HG03103 (cell line): ENCODE data around the gene PPARD.
"Not testable (repeated sequence)": the region's sequence is repeated elsewhere in the genome, so short reads cannot be mapped to it uniquely, and the experiment has no call there.

Experiments used
- ATAC-seq: cut with Tn5 transposase; IDR thresholded peaks from one replicate; pipeline ENCODE4 v1.9.1; 2021; ENCODE audit warnings: low read depth; ENCODE audit not compliant: unreplicated experiment

Gene PPARD

DNA sequence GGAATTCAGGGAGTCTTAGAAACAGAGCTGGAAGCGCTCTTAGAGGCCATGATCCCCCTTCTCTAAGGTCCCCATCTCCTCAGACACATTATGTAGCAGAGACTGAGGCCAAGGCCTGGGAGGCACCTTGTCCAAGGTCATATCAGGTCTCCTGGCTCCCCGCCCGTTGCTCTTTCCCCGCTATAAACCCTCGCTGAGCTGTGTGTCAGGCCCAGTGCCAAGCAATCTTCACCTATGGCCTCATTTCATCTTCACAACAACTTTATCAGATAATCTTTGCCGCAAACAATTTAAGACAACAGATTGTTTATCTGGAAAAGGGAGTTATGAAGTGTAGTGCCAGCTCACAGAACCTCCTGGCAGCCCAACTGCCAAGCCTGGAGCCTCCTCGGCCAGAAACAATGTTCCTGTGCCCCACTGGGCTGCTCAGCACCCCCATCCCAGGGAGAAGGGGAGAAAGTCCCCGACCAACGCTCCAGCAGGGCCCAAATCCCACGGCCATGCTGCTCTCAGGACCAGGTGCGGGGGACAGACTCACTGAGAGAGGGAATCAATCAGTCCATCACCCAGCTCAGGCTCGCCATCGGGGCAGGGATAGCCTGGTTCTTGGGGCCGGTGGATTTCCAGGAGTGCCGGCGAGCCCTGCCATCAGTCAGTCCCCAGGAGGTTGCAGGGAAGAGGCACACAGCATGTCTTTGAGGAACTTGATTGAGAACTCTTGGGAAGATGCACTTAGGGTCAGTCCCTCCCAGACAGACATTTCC is 92.9 kb downstream of the PPARD start:
- no peak for ATAC-seq

DNA sequence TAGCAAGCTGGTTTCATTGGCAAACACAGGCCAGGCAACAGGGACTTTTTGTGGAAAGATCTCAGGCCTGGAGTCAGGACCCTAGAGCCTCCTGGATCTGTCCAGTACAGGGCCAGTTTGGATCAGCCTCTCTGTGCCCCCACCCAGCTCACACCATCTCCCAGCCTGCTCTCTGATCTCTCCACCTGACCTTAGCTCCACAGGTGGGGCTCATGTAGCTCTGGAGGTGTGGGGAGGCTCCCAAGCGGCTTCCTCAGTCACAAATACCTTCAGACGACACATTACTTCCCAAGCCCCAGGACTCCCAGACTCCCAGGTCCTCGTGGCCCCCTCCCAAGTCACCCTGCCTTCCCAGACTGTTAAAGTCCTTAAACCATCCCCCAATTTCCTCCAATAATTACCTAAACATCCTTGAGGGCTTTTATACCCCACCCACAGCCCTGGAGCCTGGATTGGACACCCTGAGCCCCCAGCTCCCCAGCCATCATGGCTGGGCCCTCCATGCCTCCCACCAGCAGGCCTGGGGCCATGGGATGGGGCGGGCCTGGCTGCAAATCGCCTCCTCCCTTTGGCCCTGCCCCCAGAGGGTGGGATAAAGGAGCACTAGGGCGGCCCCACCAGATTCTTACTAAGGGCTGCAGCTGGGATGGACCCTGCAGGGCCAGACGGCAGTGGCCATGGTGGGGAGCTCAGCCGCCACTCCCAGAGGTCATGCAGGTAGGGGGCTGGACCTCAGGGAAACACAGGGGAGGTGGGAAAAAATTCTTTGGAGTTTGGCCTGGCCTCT is 93.9 kb downstream of the PPARD start:
- no peak for ATAC-seq

DNA sequence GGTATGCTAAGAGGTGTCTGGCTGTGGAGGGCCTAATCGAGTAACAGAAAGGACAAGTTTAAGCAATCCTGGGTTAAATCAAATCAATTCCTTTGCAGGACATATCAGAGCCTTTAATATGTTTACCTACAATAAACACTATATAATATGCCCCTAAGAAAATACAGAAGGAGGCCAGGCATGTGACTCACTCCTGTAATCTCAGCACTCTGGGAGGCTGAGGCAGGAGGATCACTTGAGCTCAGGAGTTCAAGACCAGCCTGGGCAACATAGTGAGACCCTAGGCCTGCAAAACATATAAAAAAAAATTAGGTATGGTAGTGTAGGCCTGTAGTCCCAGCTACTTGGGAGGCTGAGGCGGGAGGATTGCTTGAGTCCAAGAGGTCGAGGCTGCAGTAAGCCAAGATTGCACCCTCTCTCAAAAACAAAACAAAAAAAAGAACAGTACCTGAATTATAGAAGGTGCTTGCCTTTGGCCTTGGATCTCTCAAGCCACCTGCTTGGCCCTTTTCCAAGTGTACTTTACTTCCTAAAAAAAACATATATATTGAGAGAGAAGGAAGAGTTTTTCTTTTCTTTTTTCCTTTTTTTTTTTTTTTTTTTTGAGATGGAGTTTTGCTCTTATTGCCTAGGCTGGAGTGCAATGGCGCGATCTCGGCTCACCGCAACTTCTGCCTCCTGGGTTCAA is 96.2 kb downstream of the PPARD start:
- ATAC-seq, result not testable (repeated sequence)

- ATAC-seq, result no peak
These were observed 97.0 kb downstream of the PPARD start for GRCh38 chr6:35439308-35439707.

- no peak for ATAC-seq
These were observed 98.8 kb downstream of the PPARD start for GRCh38 chr6:35441205-35441604.

- ATAC-seq, result no peak
These were observed 99.3 kb downstream of the PPARD start for GRCh38 chr6:35441642-35442041.

DNA sequence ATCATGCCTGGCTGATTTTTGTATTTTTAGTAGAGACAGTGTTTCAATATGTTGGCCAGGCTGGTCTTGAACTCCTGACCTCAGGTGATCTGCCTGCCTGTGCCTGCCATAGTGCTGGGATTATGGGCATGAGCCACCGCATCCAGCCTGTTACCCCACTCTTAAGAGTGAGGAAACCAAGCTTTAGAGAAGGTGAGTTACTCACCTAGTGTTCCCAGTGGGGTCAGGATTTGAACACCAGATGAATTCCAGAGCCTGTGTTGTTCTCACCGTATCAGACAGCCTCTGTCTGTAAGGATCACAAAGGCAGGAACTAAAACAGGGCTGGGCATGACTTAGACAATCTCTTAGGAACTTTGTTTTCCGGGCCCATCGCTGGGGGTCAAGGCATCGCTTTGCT is 100.3 kb downstream of the PPARD start:
- no peak for ATAC-seq

GRCh38 chr6:35443341-35444030 is 101.1 kb downstream of the PPARD start:
- no peak for ATAC-seq

DNA sequence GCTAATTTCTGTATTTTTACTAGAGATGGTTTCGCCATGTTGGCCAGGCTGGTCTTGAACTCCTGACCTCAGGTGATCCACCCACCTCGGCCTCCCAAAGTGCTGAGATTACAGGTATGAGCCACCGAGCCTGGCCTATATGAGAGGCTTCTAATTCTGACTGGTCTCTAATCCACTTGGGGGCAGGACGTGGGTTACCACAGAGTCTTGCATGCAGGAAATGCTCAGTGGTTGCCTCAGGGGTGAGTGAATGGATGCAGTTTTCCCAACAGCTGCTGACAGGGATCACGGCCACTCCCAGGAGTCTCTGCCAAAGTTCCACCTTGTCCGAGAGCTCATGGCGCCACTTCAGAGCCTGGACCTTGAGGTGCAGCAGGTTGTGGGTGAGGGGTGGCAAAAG is 103.3 kb downstream of the PPARD start:
- ATAC-seq, result no peak

- ATAC-seq, result no peak
These were observed 105.8 kb downstream of the PPARD start for GRCh38 chr6:35448191-35448590.

DNA sequence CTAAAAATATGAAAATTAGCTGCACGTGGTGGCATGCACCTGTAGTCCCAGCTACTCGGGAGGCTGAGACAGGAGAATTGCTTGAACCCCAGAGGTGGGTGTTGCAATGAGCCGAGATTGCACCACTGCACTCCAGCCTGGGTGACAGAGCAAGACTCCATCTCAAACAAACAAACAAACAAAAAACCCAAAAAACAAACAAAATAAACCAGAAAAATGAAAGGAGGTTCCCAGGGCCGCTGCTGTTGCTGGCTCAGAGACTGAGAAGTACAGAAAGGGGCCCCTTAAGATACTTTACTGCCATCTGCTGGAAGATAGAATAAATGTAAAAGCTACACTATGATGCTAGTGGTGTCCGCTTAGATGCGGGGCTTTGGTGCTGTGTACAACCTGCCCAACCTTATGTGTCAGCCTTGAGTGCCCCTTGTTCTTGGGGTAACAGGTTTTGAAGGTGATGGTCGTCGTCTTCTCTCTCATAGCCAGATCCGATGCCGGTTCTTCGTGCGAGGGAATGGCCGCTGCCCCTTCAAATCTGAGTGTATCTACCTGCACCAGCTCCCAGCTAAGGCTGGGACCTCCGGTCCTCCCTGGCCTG is 107.0 kb downstream of the PPARD start:
- no peak for ATAC-seq

DNA sequence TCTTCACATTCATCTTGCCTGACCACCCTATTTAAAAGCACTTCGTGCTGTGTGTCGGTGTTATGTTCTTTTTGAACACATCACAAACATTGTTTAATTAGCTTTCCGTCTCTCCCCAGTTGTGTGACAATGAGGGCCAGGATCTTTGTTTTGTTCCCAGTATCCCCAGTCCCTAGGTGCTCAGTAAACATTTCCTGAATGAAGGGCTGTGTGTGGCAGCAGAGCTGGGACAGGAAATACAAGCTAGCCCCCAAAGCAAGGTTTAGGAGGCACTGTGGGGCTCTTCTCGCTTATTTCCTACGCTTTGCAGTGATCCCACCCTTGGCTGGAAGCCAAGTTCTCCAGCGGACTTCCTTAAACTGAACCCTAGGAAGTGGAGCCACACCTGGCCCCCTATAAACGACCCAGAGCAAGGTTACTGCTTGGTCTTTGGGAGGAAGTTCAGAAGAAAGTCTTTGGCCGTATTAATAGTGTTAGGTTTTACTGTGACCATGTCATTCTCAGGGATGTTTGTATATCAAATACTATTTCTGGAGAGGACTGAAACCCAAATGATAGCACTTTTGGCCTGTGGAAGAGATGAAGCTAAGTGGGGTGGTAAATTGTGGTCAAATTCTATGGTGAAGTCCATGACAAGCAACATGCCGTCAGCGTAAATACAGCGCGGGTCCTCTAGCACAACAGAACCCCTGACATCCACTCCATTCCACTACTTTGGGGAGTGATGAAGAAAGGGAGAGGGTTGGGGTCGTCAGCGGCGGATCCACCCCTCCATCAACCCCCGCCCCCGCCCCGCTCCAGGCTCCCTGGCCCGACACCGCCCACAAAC is 109.2 kb downstream of the PPARD start:
- ATAC-seq, result no peak

GRCh38 chr6:35452183-35453090 is 110.1 kb downstream of the PPARD start, which contains the start of gene FANCE:
Gene FANCE, plus strand, starts transcription at chr6:35452338. Its CDS starts 208 bp downstream, at chr6:35452546.
- ATAC-seq, result peak; percentile 80

DNA sequence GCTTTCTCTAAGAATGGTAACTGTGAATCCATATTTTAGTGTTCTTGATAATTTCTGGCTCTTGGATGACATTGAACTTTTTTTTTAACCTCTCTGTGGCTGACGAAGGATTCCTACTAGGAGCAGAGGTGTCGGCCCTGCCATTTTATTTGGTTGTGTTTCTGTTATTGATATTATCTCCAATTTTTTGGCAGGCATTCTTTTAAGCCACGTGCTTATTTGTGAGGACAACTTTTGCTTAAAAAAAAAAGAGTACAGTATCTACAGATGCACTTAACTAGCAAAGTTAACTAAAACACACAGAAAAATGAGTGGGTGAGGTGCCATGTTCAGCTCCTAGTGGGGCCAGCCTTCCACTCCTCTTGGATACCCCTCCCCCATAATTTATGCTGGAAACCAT is 110.9 kb downstream of the PPARD start:
- no peak for ATAC-seq

- no peak for ATAC-seq
These were observed 112.2 kb downstream of the PPARD start for GRCh38 chr6:35454391-35455110.

GRCh38 chr6:35457907-35458306 is 115.5 kb downstream of the PPARD start:
- ATAC-seq, result no peak

- no peak for ATAC-seq
These were observed 118.9 kb downstream of the PPARD start for GRCh38 chr6:35461270-35461669.

GRCh38 chr6:35463292-35463691 is 120.9 kb downstream of the PPARD start:
- ATAC-seq, result no peak
